BJ (cell line): ENCODE measurements around the gene MARK2. TPM values are rescaled to one million over a fixed set of nuclear protein-coding genes. Genes with fewer than 3 reads are reported as not detected.

Experiments
- CTCF ChIA-PET: fragments of 350-600 bp; formaldehyde crosslinking; extraction: SDS; loops from one replicate; lab custom pipeline; 2021; ENCODE audit warnings: antibody characterized with exemption, inconsistent platforms; lab: Yijun Ruan, JAX
- POLR2A ChIA-PET: fragments of 300-600 bp; sonication (Branson Sonifier 250); formaldehyde crosslinking; extraction: SDS; loops from one replicate; lab custom pipeline; 2021; ENCODE audit warnings: antibody characterized with exemption; lab: Charles Lee
- DNase-seq: peaks from one replicate; pipeline ENCODE4 v3.0.0-alpha.2; 2011; ENCODE audit warnings: low read depth
- H3K27me3 ChIP-seq: 2 replicates; pipeline ENCODE4 v1.6.0; 2011; ENCODE audit warnings: low read length; ENCODE audit not compliant: control insufficient read depth, insufficient read depth
- H3K36me3 ChIP-seq: 2 replicates; pipeline ENCODE4 v1.5.1; 2011; ENCODE audit warnings: low read length; ENCODE audit not compliant: control insufficient read depth, insufficient read depth
- H3K4me3 ChIP-seq: 2 replicates; pipeline ENCODE4 v1.5.1; 2011; ENCODE audit warnings: low read depth, mild to moderate bottlenecking, control low read depth, low read length
- polyA plus RNA-seq: library from polyadenylated mRNA; depleted of rRNA; stranded (reverse); fragments of >200 nt; gene quantifications from 2 replicates; pipeline ENCODE4 v1.2.3, GENCODE V29; 2011
- TF ChIP-seq, protein P1 (sequence below): IDR thresholded peaks from 2 replicates; pipeline ENCODE4 v1.5.1; 2011; ENCODE audit warnings: low read depth, mild to moderate bottlenecking, control low read depth, inconsistent platforms, low read length, moderate library complexity; ENCODE audit not compliant: insufficient read depth

Gene MARK2
- polyA plus RNA-seq, 1 experiment, result 13.8 TPM

DNA sequence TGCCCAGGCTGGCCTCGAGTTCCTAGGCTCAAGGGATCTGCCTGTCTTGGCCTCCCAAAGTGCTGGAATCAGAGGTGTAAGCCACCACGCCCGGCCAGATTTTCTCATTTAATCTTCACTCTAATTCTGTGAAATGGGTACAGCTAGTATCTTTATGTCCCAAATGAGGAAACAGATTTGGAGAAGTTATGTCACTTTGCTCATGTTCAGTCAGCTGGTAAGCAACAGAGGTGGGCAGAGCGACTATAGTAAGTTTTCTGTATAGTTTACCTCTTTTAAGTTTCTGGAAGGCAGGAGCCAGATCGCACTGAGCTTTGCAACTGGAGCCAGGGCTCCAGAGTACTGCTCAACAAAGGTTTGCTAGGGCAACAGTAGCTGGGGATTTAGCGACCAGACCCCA lies 44.9 kb downstream of the MARK2 start:
- Histone ChIP-seq H3K4me3 (no peak overlapping the region), H3K36me3 (no peaks in the 10 kb centered on the region; the same call in 1 of the 2 replicates), H3K27me3 (no peaks in the 10 kb centered on the region)
- no peak for DNase-seq
- POLR2A ChIA-PET, result no interaction called here
- TF ChIP-seq, protein P1, sequence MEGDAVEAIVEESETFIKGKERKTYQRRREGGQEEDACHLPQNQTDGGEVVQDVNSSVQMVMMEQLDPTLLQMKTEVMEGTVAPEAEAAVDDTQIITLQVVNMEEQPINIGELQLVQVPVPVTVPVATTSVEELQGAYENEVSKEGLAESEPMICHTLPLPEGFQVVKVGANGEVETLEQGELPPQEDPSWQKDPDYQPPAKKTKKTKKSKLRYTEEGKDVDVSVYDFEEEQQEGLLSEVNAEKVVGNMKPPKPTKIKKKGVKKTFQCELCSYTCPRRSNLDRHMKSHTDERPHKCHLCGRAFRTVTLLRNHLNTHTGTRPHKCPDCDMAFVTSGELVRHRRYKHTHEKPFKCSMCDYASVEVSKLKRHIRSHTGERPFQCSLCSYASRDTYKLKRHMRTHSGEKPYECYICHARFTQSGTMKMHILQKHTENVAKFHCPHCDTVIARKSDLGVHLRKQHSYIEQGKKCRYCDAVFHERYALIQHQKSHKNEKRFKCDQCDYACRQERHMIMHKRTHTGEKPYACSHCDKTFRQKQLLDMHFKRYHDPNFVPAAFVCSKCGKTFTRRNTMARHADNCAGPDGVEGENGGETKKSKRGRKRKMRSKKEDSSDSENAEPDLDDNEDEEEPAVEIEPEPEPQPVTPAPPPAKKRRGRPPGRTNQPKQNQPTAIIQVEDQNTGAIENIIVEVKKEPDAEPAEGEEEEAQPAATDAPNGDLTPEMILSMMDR, result no peak
- CTCF ChIA-PET, result interaction anchor here (0.9 to 1.8 kb wide), 2 partner anchors 47 kb away, joined by 3 to 7 read pairs; no protein-coding TSS in a partner anchor

DNA sequence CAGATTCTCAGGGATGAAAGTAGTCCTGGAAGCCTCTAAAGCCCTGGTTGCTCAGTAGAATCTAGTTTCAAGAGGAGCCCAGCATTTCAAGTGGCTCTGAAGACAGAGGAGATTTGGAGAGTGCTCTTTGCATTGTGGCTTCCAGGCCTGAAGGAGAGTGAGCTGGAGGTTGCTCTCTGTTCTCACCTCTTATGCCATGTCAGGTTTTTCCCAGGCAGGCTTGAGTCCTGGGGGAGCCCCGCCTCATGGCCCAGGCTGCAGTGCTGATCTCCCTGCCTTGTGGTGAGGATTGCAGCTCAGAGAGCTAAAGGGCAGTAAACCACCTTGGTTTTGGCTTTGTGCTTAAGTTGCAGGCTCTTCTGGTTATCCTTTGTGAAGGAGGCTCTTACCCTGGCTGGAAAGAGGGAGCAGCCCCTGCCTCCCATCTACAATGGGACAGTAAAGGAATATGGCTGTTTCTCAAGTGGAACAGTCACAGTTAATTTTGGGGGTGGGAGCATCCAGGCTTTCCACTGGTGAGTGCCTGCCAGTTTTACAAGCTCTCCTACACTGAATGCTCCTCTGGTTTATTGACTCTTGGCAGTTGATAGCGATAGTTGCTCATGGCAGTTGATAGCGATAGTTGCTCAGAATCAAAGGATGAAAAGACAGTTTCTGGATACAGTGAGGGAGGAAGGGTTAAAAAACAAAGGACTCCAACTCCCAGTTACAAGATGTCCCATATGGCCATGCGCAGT lies 45.5 kb downstream of the MARK2 start:
- POLR2A ChIA-PET, result no interaction called here
- Histone ChIP-seq H3K4me3 (no peak overlapping the region), H3K27me3 (no peaks in the 10 kb centered on the region), H3K36me3 (no peaks in the 10 kb centered on the region; the same call in 1 of the 2 replicates)
- TF ChIP-seq, protein P1, result no peak
- no peak for DNase-seq
- CTCF ChIA-PET, result interaction anchor here (1.2 to 1.8 kb wide), 2 partner anchors 47 to 116 kb away, joined by 3 to 7 read pairs; partner anchors contain the start of gene ZFTA

DNA sequence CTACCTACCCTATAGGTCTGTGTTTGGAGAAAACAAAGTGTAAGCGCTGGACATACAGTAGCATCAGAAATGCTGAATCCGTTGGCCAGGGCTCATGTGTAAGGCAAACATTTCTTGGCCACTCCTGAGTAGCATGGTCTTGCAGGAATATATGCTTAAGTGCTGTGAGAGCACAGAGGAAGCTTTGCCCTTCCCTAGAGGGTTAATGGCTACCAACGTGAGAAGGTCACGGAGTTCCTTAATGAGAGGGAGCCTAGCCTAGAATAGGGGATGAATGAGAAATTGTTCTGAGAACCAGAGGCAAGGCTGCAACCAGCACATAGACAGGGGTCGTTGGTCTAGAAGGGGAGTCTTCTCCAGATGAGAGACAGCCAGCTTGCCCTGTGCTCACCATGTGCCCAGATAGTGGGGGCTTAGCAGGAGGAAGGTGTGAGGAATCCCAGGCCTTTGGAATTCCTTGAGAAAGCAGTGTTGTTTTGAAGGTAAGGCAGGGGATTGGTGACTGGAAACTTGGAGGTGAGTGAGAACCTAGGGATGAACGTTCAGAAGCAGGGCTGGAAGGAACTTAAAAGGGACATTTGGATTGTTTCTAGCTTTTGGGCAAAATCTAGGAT lies 48.6 kb downstream of the MARK2 start:
- DNase-seq, result no peak
- ChIA-PET CTCF (interaction anchor here (1.1 to 2.0 kb wide), 6 partner anchors 12 to 58 kb away, joined by 3 to 6 read pairs (median 5); no protein-coding TSS in a partner anchor), POLR2A (no interaction called here)
- Histone ChIP-seq H3K36me3 (peaks cover 2% of the 10 kb centered on the region; the same call in 1 of the 2 replicates), H3K27me3 (no peaks in the 10 kb centered on the region), H3K4me3 (no peak overlapping the region)
- TF ChIP-seq, protein P1, result no peak

DNA sequence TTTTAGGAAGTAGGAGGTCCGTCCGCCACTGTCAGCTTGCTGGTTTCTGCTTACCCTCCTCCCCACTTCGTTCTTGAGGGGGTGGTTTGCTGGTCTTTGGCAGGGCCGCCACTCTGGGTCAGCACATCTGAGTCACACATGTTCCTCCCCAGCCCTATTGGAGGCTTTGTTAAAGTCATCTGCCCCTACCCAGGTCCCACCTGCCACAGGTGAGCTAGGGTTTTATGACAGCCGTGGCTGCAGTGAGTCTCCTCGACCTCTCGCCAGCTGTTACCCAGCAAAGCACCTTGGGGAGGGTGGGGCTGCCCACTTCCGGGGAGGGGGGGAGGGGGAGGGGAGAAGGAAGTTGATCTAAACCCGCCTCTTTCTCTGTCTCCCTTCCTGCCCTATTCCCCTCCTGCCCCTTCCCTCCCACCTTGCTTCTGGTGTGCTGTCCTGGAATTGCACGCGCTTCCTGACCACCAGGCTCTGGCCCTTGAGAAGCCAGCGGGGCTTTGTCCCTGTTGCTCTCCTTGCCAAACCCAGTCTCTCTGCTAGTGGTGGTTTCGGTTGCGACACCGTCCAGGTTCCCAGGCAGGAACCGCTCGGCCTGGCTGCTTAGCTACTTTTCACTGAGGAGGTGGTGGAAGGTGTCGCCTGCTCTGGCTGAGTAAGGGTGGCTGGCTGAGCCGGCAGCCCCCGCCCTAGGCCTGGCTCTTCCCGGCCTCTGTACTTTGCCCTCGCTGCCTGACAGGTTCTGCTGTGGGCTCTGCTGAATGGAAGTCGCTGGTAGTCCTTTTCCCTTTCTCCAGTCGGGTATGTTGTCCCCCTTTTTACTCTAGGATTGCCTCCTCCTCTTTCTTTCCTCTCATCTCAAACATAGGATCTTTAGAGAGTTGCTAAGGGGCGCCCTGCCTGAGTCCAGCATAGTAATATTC lies 49.5 kb downstream of the MARK2 start:
- TF ChIP-seq, protein P1, result no peak
- CTCF ChIA-PET, result interaction anchor here (0.5 to 2.0 kb wide), 5 partner anchors 13 to 26 kb away, joined by 3 to 6 read pairs (median 4); no protein-coding TSS in a partner anchor
- DNase-seq, result no peak
- H3K36me3 ChIP-seq, result peaks cover 2% of the 10 kb centered on the region; the same call in 1 of the 2 replicates
- H3K4me3 ChIP-seq, result peak overlapping the region; percentile 15
- H3K27me3 ChIP-seq, result no peaks in the 10 kb centered on the region
- POLR2A ChIA-PET, result no interaction called here
